Epithelial cell of esophagus (primary cell): ENCODE data around the gene NT5E.

Experiments used
- DNase-seq: peaks from one replicate; pipeline ENCODE4 v3.0.0; 2010; ENCODE audit warnings: low read depth
- H3K4me3 ChIP-seq: 2 replicates; pipeline ENCODE4 v1.5.1; 2011; ENCODE audit warnings: mild to moderate bottlenecking, low read length, control low read depth
- TF ChIP-seq, protein P1 (sequence below): IDR thresholded peaks from 2 replicates; pipeline ENCODE4 v1.5.1; 2011; ENCODE audit warnings: low read depth, mild to moderate bottlenecking, low read length, control low read depth, inconsistent platforms; ENCODE audit not compliant: insufficient read depth; ENCODE audit errors: missing control alignments

NT5E gene

GRCh38 chr6:85416766-85417165 lies 33.1 kb upstream of the NT5E start:
- TF ChIP-seq, protein P1, sequence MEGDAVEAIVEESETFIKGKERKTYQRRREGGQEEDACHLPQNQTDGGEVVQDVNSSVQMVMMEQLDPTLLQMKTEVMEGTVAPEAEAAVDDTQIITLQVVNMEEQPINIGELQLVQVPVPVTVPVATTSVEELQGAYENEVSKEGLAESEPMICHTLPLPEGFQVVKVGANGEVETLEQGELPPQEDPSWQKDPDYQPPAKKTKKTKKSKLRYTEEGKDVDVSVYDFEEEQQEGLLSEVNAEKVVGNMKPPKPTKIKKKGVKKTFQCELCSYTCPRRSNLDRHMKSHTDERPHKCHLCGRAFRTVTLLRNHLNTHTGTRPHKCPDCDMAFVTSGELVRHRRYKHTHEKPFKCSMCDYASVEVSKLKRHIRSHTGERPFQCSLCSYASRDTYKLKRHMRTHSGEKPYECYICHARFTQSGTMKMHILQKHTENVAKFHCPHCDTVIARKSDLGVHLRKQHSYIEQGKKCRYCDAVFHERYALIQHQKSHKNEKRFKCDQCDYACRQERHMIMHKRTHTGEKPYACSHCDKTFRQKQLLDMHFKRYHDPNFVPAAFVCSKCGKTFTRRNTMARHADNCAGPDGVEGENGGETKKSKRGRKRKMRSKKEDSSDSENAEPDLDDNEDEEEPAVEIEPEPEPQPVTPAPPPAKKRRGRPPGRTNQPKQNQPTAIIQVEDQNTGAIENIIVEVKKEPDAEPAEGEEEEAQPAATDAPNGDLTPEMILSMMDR: no peak
- DNase-seq: no peak
- no peak overlapping the region for H3K4me3 ChIP-seq

- no peak overlapping the region for H3K4me3 ChIP-seq
- no peak for DNase-seq
- TF ChIP-seq, protein P1: no peak
These were observed 32.5 kb upstream of the NT5E start for GRCh38 chr6:85417336-85417735.

DNA sequence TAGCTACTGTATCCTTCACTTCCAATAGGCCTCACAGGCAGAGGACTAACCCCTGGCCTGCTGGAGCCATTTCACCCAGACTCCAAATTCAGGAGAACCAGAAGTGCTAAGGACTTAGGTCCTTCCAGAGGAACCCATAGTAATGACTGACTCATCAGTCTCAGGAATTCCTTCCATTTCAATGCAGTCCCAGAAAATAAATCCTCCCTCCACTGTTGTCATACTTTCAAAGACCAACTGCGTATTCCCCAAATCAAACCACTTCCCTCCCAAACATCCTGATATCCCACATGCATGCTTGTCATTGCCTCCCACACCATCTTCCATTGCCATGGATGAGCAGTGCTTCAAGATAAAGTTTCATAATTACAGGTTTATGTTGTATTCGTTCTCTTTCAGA lies 31.8 kb upstream of the NT5E start:
- TF ChIP-seq, protein P1: no peak
- peak; percentile 54 for DNase-seq

GRCh38 chr6:85419046-85419759 lies 30.7 kb upstream of the NT5E start:
- H3K4me3 ChIP-seq: no peak overlapping the region
- DNase-seq: peak; percentile 19
- TF ChIP-seq, protein P1: no peak

More for the DNA sequence above, 31.8 kb upstream of the NT5E start:
- H3K4me3 ChIP-seq: no peak overlapping the region

GRCh38 chr6:85420551-85420950 lies 29.3 kb upstream of the NT5E start:
- DNase-seq: no peak
- TF ChIP-seq, protein P1: no peak

GRCh38 chr6:85421181-85421580 lies 28.7 kb upstream of the NT5E start:
- no peak for DNase-seq
- H3K4me3 ChIP-seq: no peak overlapping the region
- TF ChIP-seq, protein P1: no peak

More at GRCh38 chr6:85420551-85420950, 29.3 kb upstream of the NT5E start:
- no peak overlapping the region for H3K4me3 ChIP-seq

GRCh38 chr6:85421972-85422371 lies 27.9 kb upstream of the NT5E start:
- H3K4me3 ChIP-seq: no peak overlapping the region
- DNase-seq: no peak
- TF ChIP-seq, protein P1: no peak
